Measurements from ENCODE around the gene IQUB.
"Not testable (repeated sequence)": the region's sequence is repeated elsewhere in the genome, so short reads cannot be mapped to it uniquely, and the experiment has no call there.

The IQUB gene

GRCh38 chr7:123485187-123485586 lies 49.2 kb downstream of the IQUB start:
- no peak for DNase-seq

GRCh38 chr7:123484199-123484598 lies 50.2 kb downstream of the IQUB start:
- DNase-seq = no peak

- DNase-seq = no peak
Observed at GRCh38 chr7:123480107-123480506, 54.3 kb downstream of the IQUB start.

- not testable (repeated sequence) for DNase-seq
Observed at GRCh38 chr7:123478056-123478455, 56.3 kb downstream of the IQUB start.

- no peak for DNase-seq
Observed at GRCh38 chr7:123472750-123473445, 61.5 kb downstream of the IQUB start.

- no peak for DNase-seq
Observed at GRCh38 chr7:123472327-123472726, 62.1 kb downstream of the IQUB start.

- no peak for DNase-seq
Observed at GRCh38 chr7:123468303-123468702, 66.1 kb downstream of the IQUB start.

- DNase-seq = no peak
Observed at GRCh38 chr7:123463890-123464289, 70.5 kb downstream of the IQUB start.

GRCh38 chr7:123460616-123461015 lies 73.8 kb downstream of the IQUB start:
- DNase-seq = no peak

GRCh38 chr7:123455965-123456470 lies 78.4 kb downstream of the IQUB start:
- no peak for DNase-seq

GRCh38 chr7:123440101-123440548 lies 94.3 kb downstream of the IQUB start:
- peak; percentile 67 for DNase-seq

- no peak for DNase-seq
Observed at GRCh38 chr7:123439191-123439590, 95.2 kb downstream of the IQUB start.

- no peak for DNase-seq
Observed at GRCh38 chr7:123437447-123437995, 96.9 kb downstream of the IQUB start.

GRCh38 chr7:123435080-123435700 lies 99.2 kb downstream of the IQUB start:
- peak; percentile 30 for DNase-seq

- no peak for DNase-seq
Observed at GRCh38 chr7:123433665-123434064, 100.7 kb downstream of the IQUB start.

- no peak for DNase-seq
Observed at GRCh38 chr7:123432601-123433000, 101.8 kb downstream of the IQUB start.

- no peak for DNase-seq
Observed at GRCh38 chr7:123431075-123431614, 103.2 kb downstream of the IQUB start.

GRCh38 chr7:123425246-123425645 lies 109.1 kb downstream of the IQUB start:
- DNase-seq = no peak

- no peak for DNase-seq
Observed at GRCh38 chr7:123424463-123424862, 109.9 kb downstream of the IQUB start.

GRCh38 chr7:123423622-123424021 lies 110.8 kb downstream of the IQUB start:
- no peak for DNase-seq

- DNase-seq = no peak
Observed at GRCh38 chr7:123417580-123417979, 116.8 kb downstream of the IQUB start.

- no peak for DNase-seq
Observed at GRCh38 chr7:123415625-123416024, 118.8 kb downstream of the IQUB start.

- peak; percentile 75 for DNase-seq
Observed at GRCh38 chr7:123410273-123410904, 124.0 kb downstream of the IQUB start.

Data from eye (tissue), 1 donor.